ENCODE measurements around the gene EHBP1. TPM values are rescaled to one million over a fixed set of nuclear protein-coding genes. Genes with fewer than 3 reads are reported as not detected.

Gene EHBP1
- total RNA-seq, 4 donors from 2014 or later = 52.6 to 167 (median 135) TPM

DNA sequence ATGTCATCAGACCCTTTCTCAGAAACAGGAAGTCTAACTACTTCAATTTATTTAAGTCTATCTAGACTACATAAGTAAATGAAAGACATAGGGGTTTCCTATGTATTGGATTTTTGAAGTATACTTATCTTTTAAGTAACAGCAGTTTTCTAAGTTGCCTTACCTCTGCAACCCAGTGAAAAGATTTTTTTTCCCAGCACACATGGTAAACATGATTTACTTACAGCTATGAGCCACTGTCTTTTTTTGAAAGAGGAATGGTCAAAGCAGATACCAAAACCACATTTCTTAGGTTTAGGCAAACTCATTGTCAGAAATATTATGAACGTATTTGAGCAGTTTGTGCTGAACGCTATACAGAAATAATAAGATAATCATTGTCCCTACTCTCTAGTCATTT lies 266.4 kb downstream of the EHBP1 start:
- H3K36me3 ChIP-seq = no peaks in the 10 kb centered on the region
- H3K4me1 ChIP-seq = no peaks in the 10 kb centered on the region
- intact Hi-C loops (cut with DNase I; ENCODE audit: low total_unique reads) = no loop called here
- no peak overlapping the region for H3K27ac ChIP-seq
- no peaks in the 10 kb centered on the region for H3K27me3 ChIP-seq
- H3K9me3 ChIP-seq = no peaks in the 10 kb centered on the region
- no peak for DNase-seq
- TF ChIP-seq POLR2A (IDR thresholded peaks at IDR 0.05) = no peak
- TF ChIP-seq, protein P1, sequence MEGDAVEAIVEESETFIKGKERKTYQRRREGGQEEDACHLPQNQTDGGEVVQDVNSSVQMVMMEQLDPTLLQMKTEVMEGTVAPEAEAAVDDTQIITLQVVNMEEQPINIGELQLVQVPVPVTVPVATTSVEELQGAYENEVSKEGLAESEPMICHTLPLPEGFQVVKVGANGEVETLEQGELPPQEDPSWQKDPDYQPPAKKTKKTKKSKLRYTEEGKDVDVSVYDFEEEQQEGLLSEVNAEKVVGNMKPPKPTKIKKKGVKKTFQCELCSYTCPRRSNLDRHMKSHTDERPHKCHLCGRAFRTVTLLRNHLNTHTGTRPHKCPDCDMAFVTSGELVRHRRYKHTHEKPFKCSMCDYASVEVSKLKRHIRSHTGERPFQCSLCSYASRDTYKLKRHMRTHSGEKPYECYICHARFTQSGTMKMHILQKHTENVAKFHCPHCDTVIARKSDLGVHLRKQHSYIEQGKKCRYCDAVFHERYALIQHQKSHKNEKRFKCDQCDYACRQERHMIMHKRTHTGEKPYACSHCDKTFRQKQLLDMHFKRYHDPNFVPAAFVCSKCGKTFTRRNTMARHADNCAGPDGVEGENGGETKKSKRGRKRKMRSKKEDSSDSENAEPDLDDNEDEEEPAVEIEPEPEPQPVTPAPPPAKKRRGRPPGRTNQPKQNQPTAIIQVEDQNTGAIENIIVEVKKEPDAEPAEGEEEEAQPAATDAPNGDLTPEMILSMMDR (IDR thresholded peaks at IDR 0.05) = no peak
- H3K4me3 ChIP-seq = no peak overlapping the region

DNA sequence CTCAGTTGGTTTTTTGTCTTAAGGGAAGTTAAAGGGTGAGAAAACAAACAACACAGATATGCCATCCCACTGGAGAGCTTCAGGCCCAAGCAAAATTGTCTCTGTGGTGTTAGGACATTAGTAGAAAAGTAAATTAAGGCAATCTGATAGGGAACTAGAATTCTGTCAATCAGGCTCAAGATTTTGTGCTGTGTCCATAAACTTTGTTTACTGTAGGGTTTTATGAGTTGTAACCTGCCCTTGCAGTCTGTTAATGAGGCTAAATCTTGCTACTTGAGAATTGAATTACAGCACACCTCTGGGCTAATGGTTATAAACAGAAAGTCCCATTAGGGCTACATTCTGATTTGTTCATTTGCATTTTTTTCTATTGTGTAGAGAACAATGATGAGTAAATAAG lies 267.1 kb downstream of the EHBP1 start:
- H3K27ac ChIP-seq = no peak overlapping the region
- no peak for DNase-seq
- no peak overlapping the region for H3K4me3 ChIP-seq
- H3K9me3 ChIP-seq = no peaks in the 10 kb centered on the region
- H3K27me3 ChIP-seq = no peaks in the 10 kb centered on the region
- intact Hi-C loops (cut with DNase I; ENCODE audit: low total_unique reads) = no loop called here
- H3K4me1 ChIP-seq = no peaks in the 10 kb centered on the region
- TF ChIP-seq POLR2A (IDR thresholded peaks at IDR 0.05) = no peak
- TF ChIP-seq, protein P1 (IDR thresholded peaks at IDR 0.05) = no peak
- no peaks in the 10 kb centered on the region for H3K36me3 ChIP-seq

DNA sequence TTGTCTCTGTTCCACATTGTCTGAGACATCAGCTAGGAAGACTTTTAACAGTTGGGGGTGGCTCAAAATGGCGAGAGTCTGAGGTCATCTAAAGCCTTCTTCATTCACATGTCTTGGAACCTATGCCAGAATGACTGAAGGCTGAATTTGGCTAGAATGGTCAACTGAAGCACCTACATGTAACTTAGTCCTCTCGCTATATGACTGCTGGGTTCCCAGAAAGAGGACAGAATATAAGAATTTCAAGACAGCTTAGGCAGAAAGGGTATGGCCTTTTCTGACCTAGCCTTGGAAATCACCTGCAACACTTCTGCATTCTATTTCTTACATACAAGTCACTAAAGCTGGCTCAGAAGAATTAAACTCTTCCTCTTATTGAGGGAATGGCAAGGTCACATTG lies 269.5 kb downstream of the EHBP1 start:
- DNase-seq = no peak
- Histone ChIP-seq H3K27me3 (no peaks in the 10 kb centered on the region), H3K27ac (no peak overlapping the region), H3K4me1 (no peaks in the 10 kb centered on the region), H3K4me3 (no peak overlapping the region), H3K36me3 (no peaks in the 10 kb centered on the region), H3K9me3 (no peaks in the 10 kb centered on the region)
- intact Hi-C loops (cut with DNase I; ENCODE audit: low total_unique reads) = no loop called here
- TF ChIP-seq, protein P1 (IDR thresholded peaks at IDR 0.05) = no peak
- no peak for TF ChIP-seq POLR2A (IDR thresholded peaks at IDR 0.05)

DNA sequence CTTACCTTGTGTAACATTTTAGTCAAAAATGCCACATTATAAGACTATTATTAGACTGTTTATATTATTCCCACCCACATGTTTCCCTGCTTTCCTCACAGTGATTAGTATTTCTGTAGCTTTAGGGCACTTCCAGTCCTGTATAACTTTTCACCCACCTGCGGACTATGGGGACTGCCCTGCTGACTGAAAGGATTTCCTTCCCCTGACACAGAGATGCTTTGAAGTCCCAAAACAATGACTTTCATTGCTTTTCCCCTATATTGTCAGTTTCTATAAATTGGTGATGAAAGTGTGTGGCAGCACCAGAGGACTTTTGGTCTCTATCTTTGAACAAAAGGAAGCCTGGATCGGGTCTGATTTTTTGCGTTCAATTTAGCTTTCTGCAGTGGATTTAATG lies 286.1 kb downstream of the EHBP1 start:
- H3K27ac ChIP-seq = no peak overlapping the region
- no peaks in the 10 kb centered on the region for H3K27me3 ChIP-seq
- H3K4me1 ChIP-seq = no peaks in the 10 kb centered on the region
- H3K4me3 ChIP-seq = no peak overlapping the region
- intact Hi-C loops (cut with DNase I; ENCODE audit: low total_unique reads) = no loop called here
- no peaks in the 10 kb centered on the region for H3K36me3 ChIP-seq
- TF ChIP-seq, protein P1 (IDR thresholded peaks at IDR 0.05) = no peak
- TF ChIP-seq POLR2A (IDR thresholded peaks at IDR 0.05) = no peak
- H3K9me3 ChIP-seq = no peaks in the 10 kb centered on the region
- no peak for DNase-seq

DNA sequence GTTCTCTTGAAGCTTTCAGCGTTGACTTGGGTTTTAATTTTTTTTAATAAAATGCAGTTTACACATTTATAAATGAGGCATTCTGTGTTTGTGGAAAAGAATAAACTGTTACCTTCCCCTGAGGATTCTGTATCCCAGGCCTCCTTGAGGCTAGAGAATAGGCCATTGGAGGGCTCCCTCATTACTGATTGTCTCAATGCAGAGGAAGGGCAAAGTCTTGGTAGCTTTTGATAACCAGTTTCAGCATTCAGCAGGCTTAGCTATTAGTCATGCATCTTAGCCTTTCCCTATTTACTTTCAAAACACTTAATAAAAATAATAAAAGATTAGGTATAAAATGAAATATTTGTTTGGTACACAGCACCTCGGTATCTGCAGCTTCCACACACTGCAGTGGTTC lies 287.0 kb downstream of the EHBP1 start:
- DNase-seq = no peak
- H3K4me1 ChIP-seq = no peaks in the 10 kb centered on the region
- no peak overlapping the region for H3K27ac ChIP-seq
- no peaks in the 10 kb centered on the region for H3K36me3 ChIP-seq
- H3K27me3 ChIP-seq = no peaks in the 10 kb centered on the region
- TF ChIP-seq POLR2A (IDR thresholded peaks at IDR 0.05) = no peak
- TF ChIP-seq, protein P1 (IDR thresholded peaks at IDR 0.05) = no peak
- no peak overlapping the region for H3K4me3 ChIP-seq
- intact Hi-C loops (cut with DNase I; ENCODE audit: low total_unique reads) = no loop called here
- H3K9me3 ChIP-seq = no peaks in the 10 kb centered on the region

Measured in uterus (tissue), 4 donors.